Endothelial cell of umbilical vein (primary cell): ENCODE results near the gene ITPR2. TPM values are rescaled to one million over a fixed set of nuclear protein-coding genes. Genes with fewer than 3 reads are reported as not detected.

ENCODE experiments used
- BruUV-seq: library from RNA; stranded (reverse); fragments of 400-500 nt; replicated peaks from 2 replicates; lab custom pipeline; 2021; lab: Mats Ljungman, UMichigan
- CTCF ChIA-PET: fragments of 300-600, 350-600 bp; sonication (Branson Sonifier 250); formaldehyde crosslinking; loops from one replicate; lab custom pipeline; 2021; ENCODE audit warnings: antibody characterized with exemption, inconsistent platforms; lab: Charles Lee
- POLR2A ChIA-PET: fragments of 300-600, 350-600 bp; sonication (Branson Sonifier 250); formaldehyde crosslinking; loops from one replicate; lab custom pipeline; 2021; ENCODE audit warnings: antibody characterized with exemption, inconsistent platforms; lab: Charles Lee
- DNase-seq: peaks from one replicate; pipeline ENCODE4 v3.0.0-alpha.2; 2011; ENCODE audit warnings: low read depth, low spot score
- FAIRE-seq: peaks from 2 replicates; lab custom pipeline; 2011; peaks lifted over from hg19 to GRCh38; lab: Jason Lieb, UNC
- H2AFZ ChIP-seq: 2 replicates; pipeline ENCODE4 v1.6.0; 2012; ENCODE audit warnings: low read depth, low read length, control low read depth, inconsistent platforms
- H3K27ac ChIP-seq: 2 replicates; pipeline ENCODE4 v1.5.1; 2011; ENCODE audit warnings: low read depth, mild to moderate bottlenecking, control low read depth, low read length, moderate library complexity; ENCODE audit not compliant: insufficient read depth
- H3K27me3 ChIP-seq, 2 experiments: 2 replicates each; pipeline versions ENCODE4 v1.6.0 to v1.6.1; 2011; ENCODE audit warnings: low read length in 2 of 2, mixed read lengths in 1 of 2; ENCODE audit not compliant: control insufficient read depth in 2 of 2, insufficient read depth in 2 of 2
- H3K36me3 ChIP-seq, 2 experiments: 2 replicates in 1 of 2; 3 replicates in 1 of 2; pipeline ENCODE4 v1.5.1; 2011; ENCODE audit warnings: low read length in 2 of 2, mild to moderate bottlenecking in 1 of 2, moderate library complexity in 1 of 2; ENCODE audit not compliant: control insufficient read depth in 2 of 2, insufficient read depth in 2 of 2; ENCODE audit errors: extremely low read depth in 1 of 2
- H3K4me1 ChIP-seq: 3 replicates; pipeline ENCODE4 v1.5.1; 2011; ENCODE audit warnings: mild to moderate bottlenecking, low read length; ENCODE audit not compliant: control insufficient read depth, insufficient read depth; ENCODE audit errors: extremely low read depth
- H3K4me2 ChIP-seq: 2 replicates; pipeline ENCODE4 v1.6.1; 2011; ENCODE audit warnings: low read length, control low read depth, mixed read lengths; ENCODE audit not compliant: insufficient read depth
- H3K4me3 ChIP-seq, 3 experiments: fragments of 200-600 bp in 1 of 3; sonication (generic), shearing (Covaris generic) in 1 of 3; replicated peaks in 1 of 3; 2 replicates each; pipeline ENCODE4 v1.5.1; 2011 to 2016; ENCODE audit warnings: control low read depth in 3 of 3, low read length in 3 of 3, mild to moderate bottlenecking in 2 of 3, inconsistent platforms in 1 of 3, low read depth in 1 of 3, moderate library complexity in 1 of 3; ENCODE audit not compliant: insufficient read depth in 1 of 3
- H3K79me2 ChIP-seq: 2 replicates; pipeline ENCODE4 v1.6.0; 2012; ENCODE audit warnings: low read length, inconsistent platforms; ENCODE audit not compliant: control insufficient read depth, insufficient read depth
- H3K9ac ChIP-seq: replicated peaks from 2 replicates; pipeline ENCODE3; 2011; ENCODE audit warnings: low read length, control low read depth; ENCODE audit not compliant: insufficient read depth; ENCODE audit errors: extremely low read depth
- H3K9me1 ChIP-seq: replicated peaks from 3 replicates; pipeline ENCODE4 v1.6.0; 2011; ENCODE audit warnings: mild to moderate bottlenecking, low read length; ENCODE audit not compliant: control insufficient read depth, insufficient read depth; ENCODE audit errors: extremely low read depth
- H3K9me3 ChIP-seq: replicated peaks from 2 replicates; pipeline ENCODE4 v1.5.1; 2012; ENCODE audit warnings: low read length, inconsistent platforms; ENCODE audit not compliant: control insufficient read depth, insufficient read depth
- H4K20me1 ChIP-seq: replicated peaks from 2 replicates; pipeline ENCODE3; 2011; ENCODE audit warnings: mild to moderate bottlenecking, low read length; ENCODE audit not compliant: control insufficient read depth, insufficient read depth; ENCODE audit errors: extremely low read depth
- EZH2 ChIP-seq: IDR thresholded peaks from 2 replicates; pipeline ENCODE4 v1.6.1; 2012; ENCODE audit warnings: borderline replicate concordance, low read depth, mild to moderate bottlenecking, moderate library complexity, low read length, inconsistent platforms; ENCODE audit not compliant: severe bottlenecking
- FOS ChIP-seq: IDR thresholded peaks from 2 replicates; pipeline ENCODE4 v1.6.1; 2011; ENCODE audit warnings: mild to moderate bottlenecking, low read length, moderate library complexity, borderline replicate concordance; ENCODE audit not compliant: insufficient read depth
- GATA2 ChIP-seq: IDR thresholded peaks from 2 replicates; pipeline ENCODE4 v1.7.0; 2011; ENCODE audit warnings: low read depth, mild to moderate bottlenecking, moderate library complexity, mixed read lengths, low read length; ENCODE audit not compliant: insufficient read length, insufficient read depth
- JUN ChIP-seq: IDR thresholded peaks from 2 replicates; pipeline ENCODE4 v1.6.1; 2011; ENCODE audit warnings: borderline replicate concordance, low read depth; ENCODE audit not compliant: insufficient read length, insufficient read depth
- MYC ChIP-seq: IDR thresholded peaks from one replicate; pipeline ENCODE4 v1.6.1; 2011; ENCODE audit warnings: mild to moderate bottlenecking, low read depth, low read length
- POLR2A ChIP-seq: IDR thresholded peaks from 2 replicates; pipeline ENCODE4 v1.6.1; 2012; ENCODE audit warnings: low read depth, mild to moderate bottlenecking, control low read depth, low read length
- POLR2AphosphoS5 ChIP-seq: IDR thresholded peaks from 2 replicates; pipeline ENCODE4 v1.6.1; 2012; ENCODE audit warnings: low read depth, mild to moderate bottlenecking, control low read depth, low read length, moderate library complexity; ENCODE audit not compliant: insufficient read depth
- dilution Hi-C: fragments of 300-500 bp; cut with MboI; formaldehyde crosslinking; loops from one replicate; pipeline ENCODE4 v1.15.0; 2019; ENCODE audit warnings: low sequenced_read_pairs; ENCODE audit not compliant: extremely low pct_ligation_motif_present
- intact Hi-C: fragments of 100-400 bp; cut with micrococcal nuclease; formaldehyde crosslinking; loops from one replicate; pipeline ENCODE4 v1.10.0; 2022
- polyA plus RNA-seq, 4 experiments: library from polyadenylated mRNA; depleted of rRNA in 3 of 4; stranded (reverse) in 3 of 4; unstranded in 1 of 4; fragments of >200 nt; gene quantifications; 2 replicates each; pipeline versions ENCODE4 v1.2.1 to v1.2.3, GENCODE V29; 2011 to 2012; ENCODE audit warnings: missing spikeins in 1 of 4
- total RNA-seq: library from RNA; stranded (reverse); gene quantifications from 2 replicates; pipeline ENCODE4 v1.2.3, GENCODE V29; 2021
- TF ChIP-seq, protein P1 (sequence below), 2 donors: IDR thresholded peaks; 1 replicate in 1 of 2; 2 replicates in 1 of 2; pipeline ENCODE4 v1.5.1; 2011; ENCODE audit warnings: low read length in 2 of 2, mild to moderate bottlenecking in 2 of 2, moderate library complexity in 2 of 2, control low read depth in 1 of 2, inconsistent platforms in 1 of 2, low read depth in 1 of 2; ENCODE audit not compliant: insufficient read depth in 1 of 2; ENCODE audit errors: extremely low read depth in 1 of 2
- TF ChIP-seq, protein P2 (sequence below): IDR thresholded peaks from 2 replicates; pipeline ENCODE4 v1.6.1; 2011; ENCODE audit not compliant: insufficient read depth, insufficient read length

ITPR2 gene
- total and polyA plus RNA-seq, 2 donors (not counting 3 experiments of a cell fraction or from before 2014, with no cell fraction given) = 16.2 to 86.8 TPM

DNA sequence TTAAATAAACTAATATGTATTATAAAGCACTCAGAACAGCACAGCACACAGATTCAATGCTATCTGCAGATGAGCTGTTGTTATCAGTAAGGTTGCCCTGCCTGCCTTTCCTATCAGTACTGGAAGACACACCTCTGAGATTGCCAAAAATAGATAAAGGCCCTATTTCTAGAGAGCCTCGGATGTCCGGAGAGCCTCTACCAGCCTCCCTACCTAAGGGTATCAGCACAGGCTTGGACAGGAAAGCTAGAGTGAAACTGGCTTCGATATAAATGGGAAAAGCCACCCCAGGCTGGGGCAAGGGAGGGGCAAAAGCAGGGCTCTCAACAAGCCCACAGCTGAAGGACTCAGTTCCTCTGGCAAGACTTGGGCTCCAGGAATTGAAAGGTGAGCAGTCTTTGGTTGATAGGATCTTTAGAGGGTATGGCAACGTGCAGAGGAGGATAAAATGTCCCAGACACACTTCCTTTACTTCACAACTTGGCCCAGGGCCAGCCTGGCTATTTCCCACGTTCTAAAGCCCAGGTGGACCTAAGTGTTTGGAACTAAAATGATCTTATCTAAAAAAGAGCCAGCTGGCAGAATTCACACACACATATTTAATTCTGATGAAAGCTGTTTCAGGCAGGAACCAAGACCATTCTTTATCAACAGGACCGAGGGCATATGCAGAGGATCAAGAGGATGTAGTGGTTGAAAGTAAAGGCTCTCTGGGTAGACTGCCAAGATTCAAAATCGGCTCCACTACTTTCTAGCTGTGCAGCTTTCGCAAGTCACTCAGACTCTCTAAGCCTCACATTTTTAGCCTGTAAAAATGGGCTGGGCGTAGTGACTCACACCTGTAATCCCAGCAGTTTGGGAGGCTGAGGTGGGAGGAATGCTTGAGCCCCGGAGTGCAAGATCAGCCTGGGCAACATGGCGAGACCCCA is 37.8 kb upstream of the ITPR2 start:
- no peaks in the 10 kb centered on the region for H3K9me3 ChIP-seq
- H3K79me2 ChIP-seq = no peaks in the 10 kb centered on the region
- FAIRE-seq (peak; percentile 88), DNase-seq (peak; percentile 96)
- CTCF ChIA-PET = interaction anchor here (0.6 to 8.1 kb wide), 8 partner anchors 8 to 67 kb away, joined by 3 to 68 read pairs (median 6); partner anchors contain the start of gene ITPR2
- peaks cover 2% of the 10 kb centered on the region for H3K9me1 ChIP-seq
- H3K27ac ChIP-seq = peak overlapping the region; percentile 47
- TF ChIP-seq EZH2 = no peak
- TF ChIP-seq GATA2 = peak; percentile 43
- dilution Hi-C loops = no loop called here
- H3K4me1 ChIP-seq = peaks cover 16% of the 10 kb centered on the region
- H3K4me3 ChIP-seq = no peak overlapping the region
- no peaks in the 10 kb centered on the region for H4K20me1 ChIP-seq
- POLR2A ChIA-PET = interaction anchor here (0.8 kb wide), 1 partner anchor 13 kb away, joined by 3 read pairs; no protein-coding TSS in a partner anchor
- H3K27me3 ChIP-seq = no peaks in the 10 kb centered on the region
- H3K4me2 ChIP-seq = peak overlapping the region; percentile 41
- no TSS peak for BruUV-seq
- intact Hi-C loops = loop anchor here (1.0 kb wide), 1 partner anchor 13 kb away; no protein-coding TSS in a partner anchor
- no peaks in the 10 kb centered on the region for H3K36me3 ChIP-seq
- H2AFZ ChIP-seq = peak overlapping the region; percentile 30
- H3K9ac ChIP-seq = peak overlapping the region; percentile 21

DNA sequence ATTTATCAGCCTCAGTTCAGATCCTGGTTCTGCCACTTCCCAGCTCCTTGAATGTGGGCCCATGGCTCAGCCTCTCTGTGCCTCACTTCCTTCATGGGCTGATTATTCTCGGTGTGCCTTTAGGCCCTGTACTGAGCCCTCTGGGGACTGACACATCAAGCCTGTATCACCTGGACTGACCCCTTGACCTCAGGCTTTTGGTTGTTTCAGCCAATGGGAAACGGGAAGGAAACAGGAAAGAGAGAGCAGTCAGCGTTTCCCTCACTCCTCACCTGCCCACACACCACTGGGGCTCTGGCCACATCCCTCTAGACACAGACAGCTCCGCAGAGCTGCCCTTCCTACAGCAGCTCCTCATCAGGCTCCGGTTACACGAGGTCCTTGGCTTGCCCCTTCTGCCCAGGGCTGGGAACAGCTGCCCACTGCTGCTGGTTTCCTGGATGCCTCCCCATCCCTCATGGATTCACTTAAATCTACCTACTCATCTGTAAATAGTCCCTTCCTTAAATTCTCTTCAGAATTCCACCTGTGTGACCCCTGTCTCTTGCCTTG is 37.0 kb upstream of the ITPR2 start:
- H3K4me1 ChIP-seq = peaks cover 16% of the 10 kb centered on the region
- H3K27me3 ChIP-seq = no peaks in the 10 kb centered on the region
- no peaks in the 10 kb centered on the region for H3K79me2 ChIP-seq
- no peak for DNase-seq
- dilution Hi-C loops = no loop called here
- intact Hi-C loops = loop anchor here (1.0 kb wide), 1 partner anchor 13 kb away; no protein-coding TSS in a partner anchor
- H2AFZ ChIP-seq = no peak overlapping the region
- ChIA-PET CTCF (interaction anchor here (1.0 to 8.1 kb wide), 7 partner anchors 9 to 36 kb away, joined by 3 to 68 read pairs (median 9); partner anchors contain the start of gene ITPR2), POLR2A (interaction anchor here (0.8 kb wide), 1 partner anchor 12 kb away, joined by 3 read pairs; no protein-coding TSS in a partner anchor)
- peak overlapping the region; percentile 21 for H3K9ac ChIP-seq
- no peak overlapping the region for H3K4me3 ChIP-seq
- no peaks in the 10 kb centered on the region for H3K9me3 ChIP-seq
- BruUV-seq = no TSS peak
- no peaks in the 10 kb centered on the region for H3K36me3 ChIP-seq
- peaks cover 2% of the 10 kb centered on the region for H3K9me1 ChIP-seq
- no peak for FAIRE-seq
- TF ChIP-seq, protein P1, sequence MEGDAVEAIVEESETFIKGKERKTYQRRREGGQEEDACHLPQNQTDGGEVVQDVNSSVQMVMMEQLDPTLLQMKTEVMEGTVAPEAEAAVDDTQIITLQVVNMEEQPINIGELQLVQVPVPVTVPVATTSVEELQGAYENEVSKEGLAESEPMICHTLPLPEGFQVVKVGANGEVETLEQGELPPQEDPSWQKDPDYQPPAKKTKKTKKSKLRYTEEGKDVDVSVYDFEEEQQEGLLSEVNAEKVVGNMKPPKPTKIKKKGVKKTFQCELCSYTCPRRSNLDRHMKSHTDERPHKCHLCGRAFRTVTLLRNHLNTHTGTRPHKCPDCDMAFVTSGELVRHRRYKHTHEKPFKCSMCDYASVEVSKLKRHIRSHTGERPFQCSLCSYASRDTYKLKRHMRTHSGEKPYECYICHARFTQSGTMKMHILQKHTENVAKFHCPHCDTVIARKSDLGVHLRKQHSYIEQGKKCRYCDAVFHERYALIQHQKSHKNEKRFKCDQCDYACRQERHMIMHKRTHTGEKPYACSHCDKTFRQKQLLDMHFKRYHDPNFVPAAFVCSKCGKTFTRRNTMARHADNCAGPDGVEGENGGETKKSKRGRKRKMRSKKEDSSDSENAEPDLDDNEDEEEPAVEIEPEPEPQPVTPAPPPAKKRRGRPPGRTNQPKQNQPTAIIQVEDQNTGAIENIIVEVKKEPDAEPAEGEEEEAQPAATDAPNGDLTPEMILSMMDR (IDR thresholded peaks at IDR 0.05; ENCODE audit: extremely low read depth in 1 of 2, insufficient read depth in 1 of 2, low read depth in 1 of 2, low read length in 2 of 2) = no peak
- no peak for TF ChIP-seq GATA2
- TF ChIP-seq MYC = no peak
- no peak for TF ChIP-seq POLR2AphosphoS5
- no peak for TF ChIP-seq JUN
- TF ChIP-seq, protein P2, sequence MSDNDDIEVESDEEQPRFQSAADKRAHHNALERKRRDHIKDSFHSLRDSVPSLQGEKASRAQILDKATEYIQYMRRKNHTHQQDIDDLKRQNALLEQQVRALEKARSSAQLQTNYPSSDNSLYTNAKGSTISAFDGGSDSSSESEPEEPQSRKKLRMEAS = no peak
- TF ChIP-seq POLR2A = no peak
- TF ChIP-seq EZH2 = no peak
- TF ChIP-seq FOS = no peak
- no peak overlapping the region for H3K4me2 ChIP-seq
- H4K20me1 ChIP-seq = no peaks in the 10 kb centered on the region
- peak overlapping the region; percentile 47 for H3K27ac ChIP-seq
